ENCODE results near the gene PTMS.

DNA sequence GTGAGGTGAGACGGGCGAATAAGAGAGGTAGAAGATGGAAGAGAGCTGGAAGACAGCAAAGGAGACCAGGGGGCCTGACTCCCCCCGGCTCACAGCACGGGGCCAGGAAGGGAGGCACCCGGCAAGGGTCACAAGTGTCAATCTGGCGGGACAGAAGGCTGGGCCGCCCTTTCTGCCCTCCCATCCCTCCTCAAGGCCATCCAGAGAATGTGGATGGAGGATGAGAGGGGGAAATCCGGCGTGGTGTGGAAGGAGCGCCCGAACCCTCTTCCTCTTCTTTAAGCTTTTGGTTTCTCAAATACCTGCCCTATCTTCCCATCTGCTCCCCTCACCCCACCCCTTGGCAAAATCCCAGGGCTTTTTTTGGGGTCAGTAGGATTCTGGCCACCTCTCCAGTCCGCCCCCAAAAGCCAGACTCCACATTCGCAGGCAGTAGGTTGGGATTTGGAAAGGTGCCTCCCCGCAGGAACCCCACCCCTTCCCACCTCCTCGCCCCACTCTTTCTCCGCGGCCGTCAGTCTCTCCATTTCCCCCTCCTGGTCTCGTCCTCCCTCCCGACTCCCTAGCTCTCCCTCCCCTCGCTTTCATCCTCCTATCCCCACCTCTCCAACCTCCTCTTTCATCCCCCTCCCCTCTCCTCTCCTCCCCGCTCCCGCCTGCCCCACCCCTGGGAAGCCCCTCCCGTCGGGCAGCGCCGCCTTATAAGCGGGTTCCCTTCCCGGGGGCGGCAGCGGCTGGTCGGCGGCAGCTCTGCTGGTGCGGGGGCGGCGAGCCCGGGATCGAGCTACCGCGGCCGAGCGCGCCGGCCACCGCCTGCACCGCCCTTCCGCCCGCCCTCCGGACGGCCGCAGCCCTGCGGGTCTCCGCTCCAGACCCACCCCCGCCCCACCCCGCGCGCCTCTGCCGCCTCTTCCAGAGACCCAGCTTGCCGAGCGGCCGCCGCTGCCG, at the start of gene PTMS:
- TF ChIP-seq, protein P1, sequence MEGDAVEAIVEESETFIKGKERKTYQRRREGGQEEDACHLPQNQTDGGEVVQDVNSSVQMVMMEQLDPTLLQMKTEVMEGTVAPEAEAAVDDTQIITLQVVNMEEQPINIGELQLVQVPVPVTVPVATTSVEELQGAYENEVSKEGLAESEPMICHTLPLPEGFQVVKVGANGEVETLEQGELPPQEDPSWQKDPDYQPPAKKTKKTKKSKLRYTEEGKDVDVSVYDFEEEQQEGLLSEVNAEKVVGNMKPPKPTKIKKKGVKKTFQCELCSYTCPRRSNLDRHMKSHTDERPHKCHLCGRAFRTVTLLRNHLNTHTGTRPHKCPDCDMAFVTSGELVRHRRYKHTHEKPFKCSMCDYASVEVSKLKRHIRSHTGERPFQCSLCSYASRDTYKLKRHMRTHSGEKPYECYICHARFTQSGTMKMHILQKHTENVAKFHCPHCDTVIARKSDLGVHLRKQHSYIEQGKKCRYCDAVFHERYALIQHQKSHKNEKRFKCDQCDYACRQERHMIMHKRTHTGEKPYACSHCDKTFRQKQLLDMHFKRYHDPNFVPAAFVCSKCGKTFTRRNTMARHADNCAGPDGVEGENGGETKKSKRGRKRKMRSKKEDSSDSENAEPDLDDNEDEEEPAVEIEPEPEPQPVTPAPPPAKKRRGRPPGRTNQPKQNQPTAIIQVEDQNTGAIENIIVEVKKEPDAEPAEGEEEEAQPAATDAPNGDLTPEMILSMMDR (conservative IDR thresholded peaks at IDR 0.05 in 1 of 2, IDR thresholded peaks at IDR 0.05 in 1 of 2; ENCODE audit: extremely low read depth in 1 of 2, insufficient read depth in 1 of 2, low read depth in 1 of 2, low read length in 2 of 2) = no peak
- TF ChIP-seq EZH2 (IDR thresholded peaks at IDR 0.05; ENCODE audit: borderline replicate concordance, low read length) = no peak

Data from mammary epithelial cell (primary cell).